Measurements from ENCODE around the gene UNC93B1.
A peak's percentile ranks its signal among the peaks of the same experiment; 100 is the strongest.

DNA sequence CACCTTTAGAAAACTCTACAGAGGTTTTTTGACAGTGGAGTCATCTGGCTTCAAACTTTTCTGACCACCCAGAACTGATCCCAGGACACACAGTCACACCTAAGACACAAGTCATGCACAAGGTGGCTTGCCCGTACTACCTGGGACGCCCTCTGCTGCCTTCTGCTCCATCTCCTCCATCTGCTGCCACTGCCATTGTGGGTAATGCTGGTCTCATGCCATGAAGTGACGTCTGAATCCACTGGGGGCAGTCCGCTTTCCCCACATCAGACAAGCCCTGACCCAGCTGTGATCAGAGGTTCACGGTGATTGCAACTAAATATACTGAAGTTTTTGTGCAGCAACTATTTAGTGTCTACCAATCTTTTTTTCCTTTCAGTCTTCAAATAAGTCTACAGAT is 21.1 kb upstream of the UNC93B1 start:
- TF ChIP-seq, protein P1, sequence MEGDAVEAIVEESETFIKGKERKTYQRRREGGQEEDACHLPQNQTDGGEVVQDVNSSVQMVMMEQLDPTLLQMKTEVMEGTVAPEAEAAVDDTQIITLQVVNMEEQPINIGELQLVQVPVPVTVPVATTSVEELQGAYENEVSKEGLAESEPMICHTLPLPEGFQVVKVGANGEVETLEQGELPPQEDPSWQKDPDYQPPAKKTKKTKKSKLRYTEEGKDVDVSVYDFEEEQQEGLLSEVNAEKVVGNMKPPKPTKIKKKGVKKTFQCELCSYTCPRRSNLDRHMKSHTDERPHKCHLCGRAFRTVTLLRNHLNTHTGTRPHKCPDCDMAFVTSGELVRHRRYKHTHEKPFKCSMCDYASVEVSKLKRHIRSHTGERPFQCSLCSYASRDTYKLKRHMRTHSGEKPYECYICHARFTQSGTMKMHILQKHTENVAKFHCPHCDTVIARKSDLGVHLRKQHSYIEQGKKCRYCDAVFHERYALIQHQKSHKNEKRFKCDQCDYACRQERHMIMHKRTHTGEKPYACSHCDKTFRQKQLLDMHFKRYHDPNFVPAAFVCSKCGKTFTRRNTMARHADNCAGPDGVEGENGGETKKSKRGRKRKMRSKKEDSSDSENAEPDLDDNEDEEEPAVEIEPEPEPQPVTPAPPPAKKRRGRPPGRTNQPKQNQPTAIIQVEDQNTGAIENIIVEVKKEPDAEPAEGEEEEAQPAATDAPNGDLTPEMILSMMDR (conservative IDR thresholded peaks at IDR 0.05; ENCODE audit: low read length): peak; percentile 59
- TF ChIP-seq EZH2phosphoT487 (IDR thresholded peaks at IDR 0.05; ENCODE audit: borderline replicate concordance): no peak

Measured in Loucy (cell line).